Transverse colon (tissue), 4 donors: ENCODE measurements around the gene LONP2. TPM values are rescaled to one million over a fixed set of nuclear protein-coding genes. Genes with fewer than 3 reads are reported as not detected.

Source experiments
- DNase-seq: peaks from one replicate; pipeline ENCODE4 v3.0.0-alpha.2; 2019
- H3K27ac ChIP-seq, 4 donors: fragments of 200-600 bp; sonication (generic); 2 replicates each; pipeline ENCODE4 v1.5.1; 2016 to 2018; ENCODE audit warnings: inconsistent platforms in 4 of 4
- H3K27me3 ChIP-seq: fragments of 200-600 bp; sonication (generic); 2 replicates; pipeline ENCODE4 v1.5.1; 2017; ENCODE audit warnings: inconsistent platforms
- H3K36me3 ChIP-seq, 4 donors: fragments of 200-600 bp; sonication (generic); 2 replicates each; pipeline ENCODE4 v1.5.1; 2017 to 2019; ENCODE audit warnings: inconsistent platforms in 4 of 4
- H3K4me1 ChIP-seq, 4 donors: fragments of 200-600 bp; sonication (generic); 2 replicates each; pipeline ENCODE4 v1.5.1; 2017 to 2020; ENCODE audit warnings: inconsistent platforms in 4 of 4
- H3K4me3 ChIP-seq, 4 donors: fragments of 200-600 bp; sonication (generic); 1 replicate in 1 of 4; 2 replicates in 3 of 4; pipeline versions ENCODE4 v1.5.1 to v1.6.1; 2017 to 2019; ENCODE audit warnings: inconsistent platforms in 4 of 4
- H3K9me3 ChIP-seq, 2 donors: fragments of 200-600 bp; sonication (generic); 2 replicates each; pipeline ENCODE4 v1.5.1; 2017 to 2019; ENCODE audit warnings: inconsistent platforms in 2 of 2
- EP300 ChIP-seq: sonication (generic); formaldehyde crosslinking; IDR thresholded peaks from one replicate; pipeline ENCODE4 v1.6.1; 2017; ENCODE audit warnings: antibody characterized with exemption, low read depth
- POLR2A ChIP-seq: fragments of 450-650 bp; IDR thresholded peaks from one replicate; pipeline ENCODE4 v1.6.1; 2016; ENCODE audit warnings: antibody characterized with exemption, mild to moderate bottlenecking, moderate library complexity
- POLR2AphosphoS5 ChIP-seq, 3 donors: sonication (generic); formaldehyde crosslinking; IDR thresholded peaks; one replicate each; pipeline ENCODE4 v1.6.1; 2016; ENCODE audit warnings: antibody characterized with exemption in 3 of 3
- WGBS, 2 donors: methylation state at CpG; one replicate each; pipeline ENCODE4 v1.1.5; 2018; ENCODE audit warnings: low coverage in 1 of 2; 5-methylcytosine and 5-hydroxymethylcytosine counted together
- in situ Hi-C, 4 donors: fragments of 200-750 bp; cut with MboI; loops; one replicate each; pipeline versions ENCODE4 v1.15.0 to v1.15.1; 2017; ENCODE audit warnings: low sequenced_read_pairs in 3 of 4, low pct_ligation_motif_present in 1 of 4, low pct_unique_long_range_greater_than_20kb in 1 of 4
- intact Hi-C: fragments of 100-400 bp; cut with DNase I; formaldehyde crosslinking; loops from one replicate; pipeline ENCODE4 v1.15.1; 2023; ENCODE audit warnings: low total_unique reads
- total RNA-seq, 4 donors: library from RNA; depleted of rRNA; stranded (reverse); fragments of >200 nt; gene quantifications; one replicate each; pipeline ENCODE4 v1.1.0, GENCODE V29; 2016
- TF ChIP-seq, protein P1 (sequence below), 5 experiments: fragments of 200-600 bp in 3 of 5; fragments of 450-650 bp in 2 of 5; sonication (generic) in 3 of 5; IDR thresholded peaks; 1 replicate in 2 of 5; 2 replicates in 3 of 5; pipeline ENCODE4 v1.5.1; 2016 to 2017; ENCODE audit warnings: antibody characterized with exemption in 5 of 5, inconsistent platforms in 3 of 5, mild to moderate bottlenecking in 2 of 5, moderate library complexity in 1 of 5

Gene LONP2
- total RNA-seq, 4 donors from 2014 or later: 51.3 to 104 (median 65.3) TPM

DNA sequence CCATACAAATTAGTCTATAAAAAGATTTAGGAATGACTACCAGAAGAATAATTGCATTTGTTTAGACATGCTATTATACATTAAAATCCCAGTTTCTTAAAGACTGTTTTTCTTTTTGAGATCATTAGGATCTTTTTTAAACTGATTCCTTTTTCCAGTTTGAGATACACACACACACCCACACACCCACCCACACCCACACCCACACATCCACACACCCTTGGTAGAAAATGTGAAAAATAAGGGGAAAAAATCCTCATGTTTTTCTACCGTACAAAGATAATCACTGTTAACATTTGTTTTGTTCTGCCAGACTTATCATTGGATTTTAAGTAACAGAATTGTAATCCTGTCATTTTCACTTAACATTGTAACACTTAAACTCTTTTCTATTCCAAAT lies 30.4 kb downstream of the LONP2 start:
- peaks cover 0 to 27% (median 7%) of the 10 kb centered on the region in 4 donors for H3K36me3 ChIP-seq
- in situ Hi-C loops: no loop called here
- H3K4me3 ChIP-seq: no peak overlapping the region
- H3K9me3 ChIP-seq: no peaks in the 10 kb centered on the region
- no peak for DNase-seq
- no peaks in the 10 kb centered on the region for H3K27me3 ChIP-seq
- WGBS, 2 donors: 95 to 100% methylated on average over 1 of the region's 1 CpG
- no peak overlapping the region for H3K27ac ChIP-seq
- H3K4me1 ChIP-seq: peaks cover 0 to 19% (median 13%) of the 10 kb centered on the region in 4 donors
- intact Hi-C loops: no loop called here
- TF ChIP-seq POLR2AphosphoS5 (IDR thresholded peaks at IDR 0.05) (no peak), EP300 (no peak), POLR2A (no peak)
- TF ChIP-seq, protein P1, sequence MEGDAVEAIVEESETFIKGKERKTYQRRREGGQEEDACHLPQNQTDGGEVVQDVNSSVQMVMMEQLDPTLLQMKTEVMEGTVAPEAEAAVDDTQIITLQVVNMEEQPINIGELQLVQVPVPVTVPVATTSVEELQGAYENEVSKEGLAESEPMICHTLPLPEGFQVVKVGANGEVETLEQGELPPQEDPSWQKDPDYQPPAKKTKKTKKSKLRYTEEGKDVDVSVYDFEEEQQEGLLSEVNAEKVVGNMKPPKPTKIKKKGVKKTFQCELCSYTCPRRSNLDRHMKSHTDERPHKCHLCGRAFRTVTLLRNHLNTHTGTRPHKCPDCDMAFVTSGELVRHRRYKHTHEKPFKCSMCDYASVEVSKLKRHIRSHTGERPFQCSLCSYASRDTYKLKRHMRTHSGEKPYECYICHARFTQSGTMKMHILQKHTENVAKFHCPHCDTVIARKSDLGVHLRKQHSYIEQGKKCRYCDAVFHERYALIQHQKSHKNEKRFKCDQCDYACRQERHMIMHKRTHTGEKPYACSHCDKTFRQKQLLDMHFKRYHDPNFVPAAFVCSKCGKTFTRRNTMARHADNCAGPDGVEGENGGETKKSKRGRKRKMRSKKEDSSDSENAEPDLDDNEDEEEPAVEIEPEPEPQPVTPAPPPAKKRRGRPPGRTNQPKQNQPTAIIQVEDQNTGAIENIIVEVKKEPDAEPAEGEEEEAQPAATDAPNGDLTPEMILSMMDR (IDR thresholded peaks at IDR 0.05): no peak

DNA sequence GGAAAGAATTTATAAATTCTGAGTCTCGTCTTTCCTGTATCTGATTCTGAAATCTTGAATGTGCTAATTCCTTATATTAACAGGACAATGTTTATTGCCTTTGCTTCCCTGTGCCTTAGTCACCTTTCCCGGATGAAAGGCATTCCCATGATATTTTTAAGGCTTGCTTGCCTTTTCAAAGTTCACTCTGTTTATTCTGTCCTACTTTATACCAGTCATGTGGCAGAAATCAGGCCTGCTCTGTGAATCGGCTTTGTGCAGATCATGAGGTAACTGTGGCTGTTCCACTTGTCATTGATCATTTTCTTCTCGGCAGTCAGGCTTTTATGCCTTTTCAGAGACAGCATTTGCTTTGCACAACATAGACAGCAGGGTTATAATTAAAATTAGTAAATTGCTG lies 32.0 kb downstream of the LONP2 start:
- H3K36me3 ChIP-seq: peaks cover 0 to 11% (median 1%) of the 10 kb centered on the region in 4 donors
- H3K27me3 ChIP-seq: no peaks in the 10 kb centered on the region
- DNase-seq: no peak
- TF ChIP-seq POLR2A: no peak
- peak in 1 of 3 donors; percentile 14 for TF ChIP-seq POLR2AphosphoS5 (IDR thresholded peaks at IDR 0.05)
- 37 to 48% methylated on average over 4 of the region's 4 CpGs for WGBS, 2 donors
- peaks cover 0 to 20% (median 13%) of the 10 kb centered on the region in 4 donors for H3K4me1 ChIP-seq
- H3K4me3 ChIP-seq: no peak overlapping the region
- H3K27ac ChIP-seq: peak overlapping the region; percentile 1 to 37 (median 17)
- intact Hi-C loops: no loop called here
- H3K9me3 ChIP-seq: no peaks in the 10 kb centered on the region
- in situ Hi-C loops: no loop called here

DNA sequence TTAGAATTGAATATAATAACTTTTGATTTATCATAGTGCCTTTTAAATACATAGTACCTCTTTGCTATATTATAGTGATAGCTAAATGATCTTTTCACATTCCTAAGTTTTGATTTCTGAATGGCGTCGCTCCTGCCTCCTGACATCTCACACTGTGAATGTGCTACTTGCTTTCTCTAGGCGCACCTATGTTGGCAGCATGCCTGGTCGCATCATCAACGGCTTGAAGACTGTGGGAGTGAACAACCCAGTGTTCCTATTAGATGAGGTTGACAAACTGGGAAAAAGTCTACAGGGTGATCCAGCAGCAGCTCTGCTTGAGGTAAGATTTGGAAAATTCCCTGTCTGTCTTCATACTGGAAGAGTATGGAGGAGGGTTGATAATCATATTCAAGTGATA lies 33.1 kb downstream of the LONP2 start:
- H3K27me3 ChIP-seq: no peaks in the 10 kb centered on the region
- intact Hi-C loops: no loop called here
- no peaks in the 10 kb centered on the region for H3K9me3 ChIP-seq
- 83 to 100% methylated on average over 1 to 5 of the region's 5 CpGs for WGBS, 2 donors
- H3K27ac ChIP-seq: no peak overlapping the region
- H3K4me1 ChIP-seq: peaks cover 0 to 20% (median 13%) of the 10 kb centered on the region in 4 donors
- peak; percentile 17 for DNase-seq
- in situ Hi-C loops: no loop called here
- H3K36me3 ChIP-seq: peaks cover 0 to 11% (median 1%) of the 10 kb centered on the region in 4 donors
- no peak for TF ChIP-seq POLR2AphosphoS5 (IDR thresholded peaks at IDR 0.05)
- TF ChIP-seq, protein P1 (IDR thresholded peaks at IDR 0.05): no peak
- TF ChIP-seq EP300: no peak
- TF ChIP-seq POLR2A: no peak
- no peak overlapping the region for H3K4me3 ChIP-seq

DNA sequence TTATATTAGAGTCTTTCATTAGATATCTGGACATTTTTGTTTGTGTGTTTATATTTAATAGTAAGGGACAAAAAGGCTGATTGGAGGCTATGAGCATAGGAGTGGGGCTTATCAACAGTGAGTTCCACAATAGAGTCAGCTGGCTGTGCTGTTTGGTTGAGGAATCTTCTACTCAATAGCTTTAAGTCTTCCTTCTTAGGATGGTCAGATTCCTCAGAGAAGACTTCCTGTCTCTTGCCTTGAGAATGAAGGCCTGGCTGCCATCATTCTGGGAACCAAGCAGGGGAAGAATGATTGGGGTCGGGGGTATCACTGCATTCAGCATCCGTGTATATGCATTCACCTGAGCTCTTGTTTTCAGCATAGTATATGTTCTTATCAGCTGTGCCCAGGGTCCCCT lies 35.1 kb downstream of the LONP2 start:
- in situ Hi-C loops (no loop called here), intact Hi-C loops (no loop called here)
- no peak overlapping the region for H3K4me3 ChIP-seq
- H3K27ac ChIP-seq: no peak overlapping the region
- no peaks in the 10 kb centered on the region for H3K27me3 ChIP-seq
- no peak for DNase-seq
- H3K4me1 ChIP-seq: peaks cover 0 to 26% (median 13%) of the 10 kb centered on the region in 4 donors
- peaks cover 0 to 11% (median 1%) of the 10 kb centered on the region in 4 donors for H3K36me3 ChIP-seq
- no peak for TF ChIP-seq POLR2A
- no peak for TF ChIP-seq EP300
- no peak for TF ChIP-seq POLR2AphosphoS5 (IDR thresholded peaks at IDR 0.05)
- TF ChIP-seq, protein P1 (IDR thresholded peaks at IDR 0.05): no peak
- H3K9me3 ChIP-seq: no peaks in the 10 kb centered on the region
- WGBS, 2 donors: 75 to 88% methylated on average over 2 of the region's 2 CpGs

DNA sequence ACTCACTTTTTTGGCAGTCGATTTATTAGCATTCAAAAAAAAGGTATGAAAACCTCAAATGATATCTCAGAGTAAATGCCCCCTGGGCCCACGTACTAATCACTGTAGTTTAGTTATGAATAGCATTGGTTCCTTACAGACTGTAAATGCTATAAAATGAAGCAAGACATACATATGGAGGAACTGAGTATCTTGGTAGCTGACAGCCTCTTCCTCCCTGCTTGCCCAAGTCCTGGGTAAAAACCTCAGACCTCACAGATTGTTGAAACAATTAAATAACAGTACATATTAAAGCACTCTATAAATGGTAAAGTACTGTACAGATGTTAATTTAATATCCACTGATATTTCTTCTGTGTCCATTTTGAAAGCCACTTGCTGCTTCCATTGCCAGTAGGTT lies 36.4 kb downstream of the LONP2 start:
- Histone ChIP-seq H3K27ac (no peak overlapping the region), H3K4me3 (no peak overlapping the region), H3K4me1 (peaks cover 0 to 24% (median 13%) of the 10 kb centered on the region in 4 donors), H3K9me3 (no peaks in the 10 kb centered on the region), H3K36me3 (peaks cover 0 to 11% (median 1%) of the 10 kb centered on the region in 4 donors), H3K27me3 (no peaks in the 10 kb centered on the region)
- in situ Hi-C loops: no loop called here
- DNase-seq: no peak
- 77 to 94% methylated on average over 2 of the region's 2 CpGs for WGBS, 2 donors
- intact Hi-C loops: no loop called here
- no peak for TF ChIP-seq POLR2AphosphoS5 (IDR thresholded peaks at IDR 0.05)
- TF ChIP-seq, protein P1 (IDR thresholded peaks at IDR 0.05): no peak
- TF ChIP-seq EP300: no peak
- no peak for TF ChIP-seq POLR2A
